Measurements from ENCODE around the gene SCARB1.

The SCARB1 gene

GRCh38 chr12:124778411-124778810 is 85.3 kb downstream of the SCARB1 start:
- DNase-seq (ENCODE audit: low spot score): no peak
- Histone ChIP-seq H3K27ac (no peak overlapping the region), H3K4me3 (no peak overlapping the region)
- no peak for TF ChIP-seq CTCF (IDR thresholded peaks at IDR 0.05)

- Histone ChIP-seq H3K4me3 (no peak overlapping the region), H3K27ac (no peak overlapping the region)
- no peak for TF ChIP-seq CTCF (IDR thresholded peaks at IDR 0.05)
- no peak for DNase-seq (ENCODE audit: low spot score)
These were observed 86.0 kb downstream of the SCARB1 start for GRCh38 chr12:124777399-124778372.

- H3K4me3 ChIP-seq: no peak overlapping the region
- TF ChIP-seq CTCF (IDR thresholded peaks at IDR 0.05): no peak
- no peak overlapping the region for H3K27ac ChIP-seq
- no peak for DNase-seq (ENCODE audit: low spot score)
These were observed 87.5 kb downstream of the SCARB1 start for GRCh38 chr12:124776125-124776513.

- peak; percentile 87 for DNase-seq (ENCODE audit: low spot score)
- no peak for TF ChIP-seq CTCF (IDR thresholded peaks at IDR 0.05)
- peak overlapping the region; percentile 44 to 68 for H3K27ac ChIP-seq
- peak overlapping the region; percentile 62 for H3K4me3 ChIP-seq
These were observed 89.0 kb downstream of the SCARB1 start for GRCh38 chr12:124774462-124775167.

- Histone ChIP-seq H3K4me3 (peak overlapping the region; percentile 62), H3K27ac (peak overlapping the region in 1 of 2 donors; percentile 68)
- no peak for DNase-seq (ENCODE audit: low spot score)
- no peak for TF ChIP-seq CTCF (IDR thresholded peaks at IDR 0.05)
These were observed 89.6 kb downstream of the SCARB1 start for GRCh38 chr12:124774054-124774461.

GRCh38 chr12:124772289-124773170 is 91.1 kb downstream of the SCARB1 start:
- H3K4me3 ChIP-seq: no peak overlapping the region
- H3K27ac ChIP-seq: no peak overlapping the region
- no peak for TF ChIP-seq CTCF (IDR thresholded peaks at IDR 0.05)
- no peak for DNase-seq (ENCODE audit: low spot score)
